PC-9 (cell line): ENCODE data around the gene SNX18. TPM values are rescaled to one million over a fixed set of nuclear protein-coding genes. Genes with fewer than 3 reads are reported as not detected.

Source experiments
- BruUV-seq: library from RNA; stranded (reverse); fragments of 400-500 nt; replicated peaks from 2 replicates; lab custom pipeline; 2021; lab: Mats Ljungman, UMichigan
- CTCF ChIA-PET: fragments of 300-600 bp; sonication (Branson Sonifier 250); formaldehyde crosslinking; loops from one replicate; lab custom pipeline; 2022; ENCODE audit warnings: antibody characterized with exemption; lab: Charles Lee
- POLR2A ChIA-PET: fragments of 300-600 bp; sonication (Branson Sonifier 250); formaldehyde crosslinking; loops from one replicate; lab custom pipeline; 2022; ENCODE audit warnings: antibody characterized with exemption; ENCODE audit not compliant: unreplicated experiment; lab: Charles Lee
- DNase-seq, 2 experiments: peaks; one replicate each; pipeline versions ENCODE4 v3.0.0 to v3.0.0-alpha.2; 2015 to 2022; ENCODE audit warnings: mixed read lengths in 1 of 2
- H2AFZ ChIP-seq: fragments of 200-600 bp; sonication (generic); 2 replicates; pipeline ENCODE4 v1.8.1; 2017; ENCODE audit warnings: antibody characterized with exemption
- H3F3A ChIP-seq: fragments of 200-600 bp; sonication (generic); 2 replicates; pipeline ENCODE4 v1.8.1; 2017; ENCODE audit warnings: antibody characterized with exemption, mild to moderate bottlenecking, low read depth; ENCODE audit not compliant: insufficient read depth
- H3K27ac ChIP-seq: fragments of 200-600 bp; sonication (generic); 2 replicates; pipeline ENCODE4 v1.6.1; 2016; ENCODE audit warnings: mixed run types
- H3K27me3 ChIP-seq: fragments of 200-600 bp; sonication (generic); 2 replicates; pipeline ENCODE4 v1.6.1; 2016; ENCODE audit warnings: low read depth, mixed run types; ENCODE audit not compliant: insufficient read depth
- H3K36me3 ChIP-seq: fragments of 200-600 bp; sonication (generic); 2 replicates; pipeline ENCODE4 v1.6.1; 2016; ENCODE audit warnings: low read depth, mixed run types
- H3K4me1 ChIP-seq: fragments of 200-600 bp; sonication (generic); replicated peaks from 2 replicates; pipeline ENCODE4 v1.6.1; 2016; ENCODE audit warnings: mixed run types; ENCODE audit not compliant: insufficient read depth
- H3K4me2 ChIP-seq: fragments of 200-600 bp; sonication (generic); 2 replicates; pipeline ENCODE4 v1.6.1; 2017; ENCODE audit warnings: mixed run types
- H3K4me3 ChIP-seq: fragments of 200-600 bp; sonication (generic); 2 replicates; pipeline ENCODE4 v1.6.1; 2016; ENCODE audit warnings: mixed run types
- H3K79me2 ChIP-seq: fragments of 200-600 bp; sonication (generic); 2 replicates; pipeline ENCODE4 v1.6.1; 2017; ENCODE audit warnings: low read depth, mixed run types
- H3K9me2 ChIP-seq: fragments of 200-600 bp; sonication (generic); 2 replicates; pipeline ENCODE4 v1.8.1; 2017; ENCODE audit warnings: mild to moderate bottlenecking; ENCODE audit not compliant: insufficient read depth
- H3K9me3 ChIP-seq: fragments of 200-600 bp; sonication (generic); 2 replicates; pipeline ENCODE4 v1.8.1; 2016; ENCODE audit warnings: low read depth; ENCODE audit not compliant: insufficient read depth
- H4K20me1 ChIP-seq: fragments of 200-600 bp; sonication (generic); 2 replicates; pipeline ENCODE4 v1.8.1; 2017; ENCODE audit not compliant: insufficient read depth
- CTCF ChIP-seq: fragments of 200-600 bp; sonication (generic); conservative IDR thresholded peaks from 2 replicates; pipeline ENCODE4 v1.6.1; 2017; ENCODE audit warnings: mixed run types, antibody characterized with exemption, mild to moderate bottlenecking, moderate library complexity
- EZH2 ChIP-seq: fragments of 200-600 bp; sonication (generic); IDR thresholded peaks from 2 replicates; pipeline ENCODE4 v1.8.0; 2017; ENCODE audit warnings: antibody characterized with exemption, low read depth
- intact Hi-C: fragments of 100-400 bp; cut with micrococcal nuclease; formaldehyde crosslinking; loops from one replicate; pipeline ENCODE4 v1.10.0; 2022; ENCODE audit not compliant: unreplicated experiment
- total RNA-seq: library from RNA; stranded (reverse); gene quantifications from 2 replicates; pipeline ENCODE4 v1.2.3, GENCODE V29; 2021

Gene SNX18
- total RNA-seq, 1 experiment from 2014 or later = 9.7 TPM

GRCh38 chr5:54517174-54517511 is 416 bp upstream of the SNX18 start:
- TF ChIP-seq EZH2 = no peak
- TF ChIP-seq CTCF = no peak
- POLR2A ChIA-PET = no interaction called here
- CTCF ChIA-PET = interaction anchor here (0.6 to 2.5 kb wide), 6 partner anchors 13 to 350 kb away, joined by 3 to 15 read pairs (median 6); no protein-coding TSS in a partner anchor

GRCh38 chr5:54518146-54518817 is 723 bp downstream of the SNX18 start:
- H3K9me2 ChIP-seq = no peaks in the 10 kb centered on the region
- peaks cover 51% of the 10 kb centered on the region for H3K79me2 ChIP-seq
- no peaks in the 10 kb centered on the region for H3K9me3 ChIP-seq
- peak overlapping the region; percentile 91 for H3K4me2 ChIP-seq
- 0 out of 2 replicates have a peak, but pooled peaks cover 3% of the 10 kb centered on the region for H4K20me1 ChIP-seq
- peaks cover 48% of the 10 kb centered on the region for H3K4me1 ChIP-seq
- BruUV-seq = no TSS peak
- H3K4me3 ChIP-seq = peak overlapping the region; percentile 72
- peak overlapping the region; percentile 31; the same call in 1 of the 2 replicates for H3K27ac ChIP-seq
- CTCF ChIA-PET = interaction anchor here (2.5 kb wide), 1 partner anchor 349 kb away, joined by 15 read pairs; no protein-coding TSS in a partner anchor
- 0 out of 2 replicates have a peak, but pooled peaks cover 5% of the 10 kb centered on the region for H3K36me3 ChIP-seq
- DNase-seq = peak in 1 of 2 experiments; percentile 25
- TF ChIP-seq EZH2 = no peak
- TF ChIP-seq CTCF = no peak
- no peaks in the 10 kb centered on the region for H3K27me3 ChIP-seq
- intact Hi-C loops = loop anchor here (10.0 kb wide), 1 partner anchor 203 kb away; the partner anchor contains the start of gene ARL15
- POLR2A ChIA-PET = interaction anchor here (0.6 kb wide), 1 partner anchor 1439 kb away, joined by 3 read pairs; no protein-coding TSS in a partner anchor
- peak overlapping the region; percentile 77; the same call in 1 of the 2 replicates for H2AFZ ChIP-seq
- H3F3A ChIP-seq = no peaks in the 10 kb centered on the region

More at GRCh38 chr5:54517174-54517511, 416 bp upstream of the SNX18 start:
- no TSS peak for BruUV-seq
- no peaks in the 10 kb centered on the region for H3K36me3 ChIP-seq
- no peaks in the 10 kb centered on the region for H3K27me3 ChIP-seq
- no peaks in the 10 kb centered on the region for H3F3A ChIP-seq
- intact Hi-C loops = loop anchor here (1.0 to 10.0 kb wide), 7 partner anchors 184 to 642 kb away; partner anchors contain the start of gene ARL15
- no peaks in the 10 kb centered on the region for H4K20me1 ChIP-seq
- H3K27ac ChIP-seq = no peak overlapping the region
- peak overlapping the region; percentile 44; the same call in 1 of the 2 replicates for H3K4me3 ChIP-seq
- H3K4me1 ChIP-seq = peaks cover 38% of the 10 kb centered on the region
- DNase-seq = no peak
- no peaks in the 10 kb centered on the region for H3K9me2 ChIP-seq
- peaks cover 39% of the 10 kb centered on the region for H3K79me2 ChIP-seq
- H3K9me3 ChIP-seq = no peaks in the 10 kb centered on the region
- H2AFZ ChIP-seq = no peak overlapping the region; the same call in 1 of the 2 replicates
- peak overlapping the region; percentile 75 for H3K4me2 ChIP-seq

- Histone ChIP-seq H3K9me2 (no peaks in the 10 kb centered on the region), H2AFZ (no peak overlapping the region), H3K27me3 (no peaks in the 10 kb centered on the region), H3K4me1 (peaks cover 55% of the 10 kb centered on the region), H3K79me2 (peaks cover 58% of the 10 kb centered on the region), H3F3A (no peaks in the 10 kb centered on the region), H3K4me2 (peak overlapping the region; percentile 91), H3K27ac (no peak overlapping the region), H4K20me1 (peaks cover 3% of the 10 kb centered on the region; the same call in 1 of the 2 replicates), H3K4me3 (peak overlapping the region; percentile 72; the same call in 1 of the 2 replicates), H3K9me3 (no peaks in the 10 kb centered on the region), H3K36me3 (0 out of 2 replicates have a peak, but pooled peaks cover 5% of the 10 kb centered on the region)
- no peak for TF ChIP-seq EZH2
- TF ChIP-seq CTCF = no peak
- CTCF ChIA-PET = no interaction called here
- POLR2A ChIA-PET = no interaction called here
- no peak for DNase-seq
- BruUV-seq = TSS peak; percentile 21
- intact Hi-C loops = loop anchor here (10.0 kb wide), 1 partner anchor 204 kb away; the partner anchor contains the start of gene ARL15
Measured at GRCh38 chr5:54518818-54519508, 1.4 kb downstream of the SNX18 start.
